ENCODE results near the gene SLC12A6. TPM values are rescaled to one million over a fixed set of nuclear protein-coding genes. Genes with fewer than 3 reads are reported as not detected.
"Not testable (repeated sequence)": the region's sequence is repeated elsewhere in the genome, so short reads cannot be mapped to it uniquely, and the experiment has no call there.

The SLC12A6 gene
- polyA plus RNA-seq, 1 donor = 35.1 TPM

DNA sequence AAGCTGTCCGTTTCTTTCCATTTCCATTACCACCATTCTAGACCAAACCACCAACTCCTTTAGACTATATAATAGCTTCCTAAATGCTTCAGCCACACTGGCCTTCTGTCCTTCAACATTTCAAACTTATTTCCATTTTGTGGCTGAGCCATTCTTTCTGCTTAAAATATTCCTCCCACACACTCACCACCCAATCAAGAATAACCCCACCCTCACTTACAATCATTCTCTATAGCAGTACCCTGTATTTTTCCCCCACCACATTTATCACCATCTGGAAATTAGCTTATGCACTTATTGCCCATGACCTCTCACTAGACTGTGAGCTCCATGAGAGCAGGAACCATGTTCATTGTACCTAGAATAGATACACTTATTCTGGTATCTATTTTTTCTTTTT lies 134.3 kb downstream of the SLC12A6 start:
- DNase-seq = no peak

DNA sequence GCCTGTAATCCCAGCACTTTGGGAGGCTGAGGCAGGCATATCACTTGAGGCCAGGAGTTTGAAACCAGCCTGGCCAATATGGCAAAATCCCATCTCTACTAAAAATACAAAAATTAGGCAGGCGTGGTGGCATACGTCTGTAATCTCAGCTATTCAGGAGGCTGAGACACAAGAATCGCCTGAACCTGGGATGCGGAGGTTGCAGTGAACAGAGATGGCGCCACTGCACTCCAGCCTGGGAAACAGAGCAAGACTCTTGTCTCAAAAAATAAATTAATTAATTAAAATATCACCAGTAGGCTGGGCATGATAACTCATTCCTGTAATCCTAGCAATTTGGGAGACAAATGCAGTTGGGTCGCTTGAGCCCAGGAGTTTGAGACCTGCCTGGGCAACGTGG lies 144.3 kb downstream of the SLC12A6 start:
- not testable (repeated sequence) for DNase-seq

DNA sequence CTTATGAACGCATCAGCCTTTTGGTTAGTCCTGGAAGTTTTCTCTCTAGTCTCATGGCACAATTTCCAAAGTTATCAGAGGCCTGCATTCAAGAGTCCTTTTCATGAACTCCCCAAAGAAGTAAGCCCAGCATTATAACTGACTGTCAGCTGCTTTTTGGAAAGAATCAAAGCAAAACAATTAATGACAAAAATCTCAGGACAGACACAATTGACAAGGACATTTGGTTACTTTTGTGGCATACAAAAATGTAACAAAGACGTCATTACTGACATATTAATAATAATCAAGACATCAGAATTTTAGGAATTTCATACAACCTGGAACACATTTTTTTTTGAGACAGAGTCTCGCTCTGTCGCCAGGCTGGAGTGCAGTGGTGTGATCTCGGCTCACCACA lies 148.9 kb downstream of the SLC12A6 start:
- no peak for DNase-seq

DNA sequence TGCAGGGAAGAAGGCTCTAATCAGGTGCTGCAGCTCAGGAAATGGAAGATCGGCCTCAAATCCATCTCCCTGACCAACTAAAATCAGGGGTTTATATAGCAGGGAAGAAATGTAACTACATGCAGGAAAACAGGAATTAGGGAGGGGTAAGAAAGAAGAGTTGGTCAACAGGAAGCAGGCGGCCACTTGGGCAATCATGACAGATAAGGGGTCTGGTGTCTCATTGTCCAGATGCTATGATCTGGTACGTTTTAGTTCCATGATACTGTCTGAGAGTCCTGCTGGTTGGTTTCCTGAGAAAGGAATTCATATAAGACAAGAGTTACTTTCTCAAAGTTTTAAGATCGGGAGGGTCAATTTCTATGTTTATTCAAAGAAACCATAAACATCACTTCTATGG lies 151.9 kb downstream of the SLC12A6 start:
- no peak for DNase-seq

DNA sequence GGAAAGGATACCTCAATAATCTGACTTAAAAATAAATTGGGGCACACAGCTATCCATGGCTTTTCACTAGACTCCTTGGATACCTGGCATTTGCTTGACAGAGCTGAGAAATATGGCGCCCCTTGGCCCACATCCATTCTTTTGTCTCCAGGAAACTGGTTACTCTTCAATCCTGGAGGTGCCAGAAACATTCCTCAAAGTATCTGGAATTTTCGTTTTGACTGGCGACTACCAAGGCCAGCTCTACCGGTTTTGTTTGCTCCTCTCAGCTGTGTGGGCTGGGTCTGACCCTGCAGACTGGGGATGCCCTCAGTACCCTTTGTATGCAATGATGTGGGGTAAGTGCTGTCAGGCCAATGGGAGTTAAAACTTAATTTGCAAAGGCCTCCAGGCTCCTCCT lies 154.6 kb downstream of the SLC12A6 start:
- no peak for DNase-seq

Other genes starting within 250 kb of the SLC12A6 start
- gene EMC7, start 235.9 kb downstream of the SLC12A6 start, polyA plus RNA-seq (ENCODE audit: insufficient read length) = 82.3 TPM
- 2.6 TPM for gene PGBD4, start 235.7 kb downstream of the SLC12A6 start, polyA plus RNA-seq (ENCODE audit: insufficient read length)
- gene KATNBL1, start 127.7 kb downstream of the SLC12A6 start, polyA plus RNA-seq (ENCODE audit: insufficient read length) = 90.2 TPM
- gene EMC4, start 112.8 kb downstream of the SLC12A6 start, polyA plus RNA-seq (ENCODE audit: insufficient read length) = 136 TPM
- 123 TPM for gene NOP10, start 5.4 kb upstream of the SLC12A6 start, polyA plus RNA-seq (ENCODE audit: insufficient read length)
- 0.08 TPM for gene NUTM1, start 5.5 kb upstream of the SLC12A6 start, polyA plus RNA-seq (ENCODE audit: insufficient read length)
- gene LPCAT4, start 29.4 kb upstream of the SLC12A6 start, polyA plus RNA-seq (ENCODE audit: insufficient read length) = 45.5 TPM
- 157 TPM for gene GOLGA8A, start 100.0 kb upstream of the SLC12A6 start, polyA plus RNA-seq (ENCODE audit: insufficient read length)
- gene GOLGA8B, start 245.9 kb upstream of the SLC12A6 start, polyA plus RNA-seq (ENCODE audit: insufficient read length) = 221 TPM